ENCODE results near the gene ATF1. TPM values are rescaled to one million over a fixed set of nuclear protein-coding genes. Genes with fewer than 3 reads are reported as not detected.
"Not testable (repeated sequence)": the region's sequence is repeated elsewhere in the genome, so short reads cannot be mapped to it uniquely, and the experiment has no call there.

The ATF1 gene
- total RNA-seq, 2 experiments from 2014 or later: 50.1 to 50.5 TPM

DNA sequence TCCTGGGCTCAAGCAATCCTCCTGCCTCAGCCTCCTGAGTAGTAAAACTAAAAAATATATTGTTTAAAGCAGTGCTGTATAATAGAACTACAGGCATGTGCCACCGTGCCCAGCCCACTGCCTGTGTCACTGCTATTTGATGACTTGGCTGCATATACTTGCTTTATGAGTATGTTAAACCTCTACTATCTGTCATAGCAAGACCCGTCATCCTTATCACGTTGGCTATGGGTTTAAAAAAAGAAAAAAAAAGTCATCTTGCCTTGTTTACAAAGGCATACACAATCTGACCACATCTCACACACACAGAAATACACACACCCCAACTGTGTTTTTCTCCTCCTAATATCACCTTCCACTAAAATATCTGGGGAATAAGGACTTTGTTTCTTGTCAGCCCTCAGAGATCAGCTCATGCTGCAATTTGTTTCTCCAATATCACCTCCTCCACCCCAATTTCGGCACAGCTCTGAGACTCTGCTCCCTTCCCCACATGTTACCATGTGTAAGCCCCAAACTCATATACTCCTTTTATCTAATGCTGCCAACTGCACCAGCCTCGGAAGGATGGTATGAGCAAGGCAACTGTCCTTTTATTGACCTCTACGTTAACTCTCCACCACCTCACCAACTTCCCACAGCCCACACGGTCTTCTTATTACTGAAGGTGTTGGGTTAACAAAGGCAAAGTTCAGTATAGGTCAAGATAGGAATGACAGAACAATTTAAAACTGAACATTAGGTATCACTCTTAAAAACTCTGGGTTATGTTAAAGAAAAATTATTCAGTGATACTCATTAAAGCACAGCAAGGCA lies 78.0 kb downstream of the ATF1 start:
- Mint-ChIP-seq H3K4me3 (no peak overlapping the region), H3K9me3 (peaks cover 8% of the 10 kb centered on the region), H3K27me3 (peaks cover 22% of the 10 kb centered on the region), H3K36me3 (peaks cover 2% of the 10 kb centered on the region), H3K27ac (no peak overlapping the region), H3K4me1 (ENCODE audit: low read depth) (peaks cover 2% of the 10 kb centered on the region)
- intact Hi-C loops (cut with micrococcal nuclease): no loop called here
- POLR2A ChIA-PET: no interaction called here
- CTCF ChIA-PET: no interaction called here
- DNase-seq: no peak

DNA sequence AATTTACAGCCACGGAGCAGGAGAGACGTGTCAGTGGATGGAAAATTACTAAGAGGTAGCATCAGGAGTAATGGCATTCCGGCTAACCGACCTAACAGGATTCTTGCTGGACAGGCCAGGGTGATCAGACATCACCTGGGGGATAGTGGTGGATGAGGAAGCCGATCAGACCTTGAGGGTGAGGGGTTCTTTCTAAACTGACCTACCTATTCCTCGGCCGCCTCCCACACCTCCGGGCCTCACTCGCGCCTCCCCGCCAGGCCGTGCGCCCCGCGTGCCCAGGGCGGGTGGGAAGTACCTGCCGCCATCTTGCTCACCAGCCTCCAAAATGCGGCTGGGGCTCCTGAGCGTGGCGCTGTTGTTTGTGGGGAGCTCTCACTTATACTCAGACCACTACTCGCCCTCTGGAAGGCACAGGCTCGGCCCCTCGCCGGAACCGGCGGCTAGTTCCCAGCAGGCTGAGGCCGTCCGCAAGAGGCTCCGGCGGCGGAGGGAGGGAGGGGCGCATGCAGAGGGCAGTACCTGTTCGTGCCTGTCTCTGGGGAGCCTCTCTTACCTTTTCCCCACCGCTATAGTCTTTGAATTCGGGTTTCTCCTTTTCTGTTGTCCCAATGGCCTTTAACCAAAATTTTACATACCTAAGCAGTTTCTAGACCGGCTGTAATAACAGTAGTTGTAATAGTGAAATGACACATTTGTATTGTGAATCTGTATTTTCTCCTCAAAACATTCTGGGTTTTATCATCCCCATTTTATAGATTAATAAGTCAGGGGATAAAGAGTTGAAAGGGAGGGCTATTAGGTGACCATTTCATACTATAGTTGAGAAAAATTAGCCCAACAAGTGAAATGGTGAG lies 79.0 kb downstream of the ATF1 start, which contains the start of gene TMPRSS12:
TSS of gene TMPRSS12 (plus strand) at position 290 of the 857 bp plus-strand sequence. CDS start at position 329, 39 bp downstream.
- no peak within 1 kb of the TSS for H3K27ac Mint-ChIP-seq
- peaks cover 2% of the 10 kb centered on the region for H3K4me1 Mint-ChIP-seq (ENCODE audit: low read depth)

GRCh38 chr12:50845021-50845647 lies 81.2 kb downstream of the ATF1 start:
- H3K9me3 Mint-ChIP-seq: peaks cover 8% of the 10 kb centered on the region
- no peak overlapping the region for H3K27ac Mint-ChIP-seq
- no peak for DNase-seq
- intact Hi-C loops (cut with micrococcal nuclease): no loop called here
- no peak overlapping the region for H3K4me3 Mint-ChIP-seq
- CTCF ChIA-PET: no interaction called here
- POLR2A ChIA-PET: no interaction called here
- H3K36me3 Mint-ChIP-seq: peaks cover 2% of the 10 kb centered on the region
- peaks cover 2% of the 10 kb centered on the region for H3K4me1 Mint-ChIP-seq (ENCODE audit: low read depth)
- H3K27me3 Mint-ChIP-seq: peaks cover 28% of the 10 kb centered on the region

More for the DNA sequence above, 79.0 kb downstream of the ATF1 start, which contains the start of gene TMPRSS12:
- Mint-ChIP-seq H3K9me3 (peaks cover 8% of the 10 kb centered on the region), H3K4me3 (no peak within 1 kb of the TSS), H3K36me3 (peaks cover 2% of the 10 kb centered on the region), H3K27me3 (peaks cover 19% of the 10 kb centered on the region)
- DNase-seq: no peak
- POLR2A ChIA-PET: no interaction called here
- CTCF ChIA-PET: no interaction called here
- intact Hi-C loops (cut with micrococcal nuclease): no loop called here

- no peaks in the 10 kb centered on the region for H3K4me1 Mint-ChIP-seq (ENCODE audit: low read depth)
- H3K9me3 Mint-ChIP-seq: peaks cover 4% of the 10 kb centered on the region
- CTCF ChIA-PET: no interaction called here
Observed at GRCh38 chr12:50848963-50849362, 85.1 kb downstream of the ATF1 start.

GRCh38 chr12:50855218-50855617 lies 91.3 kb downstream of the ATF1 start:
- H3K9me3 Mint-ChIP-seq; intact Hi-C loops (cut with micrococcal nuclease); DNase-seq; POLR2A ChIA-PET; H3K27ac Mint-ChIP-seq; CTCF ChIA-PET; H3K4me3 Mint-ChIP-seq; H3K4me1 Mint-ChIP-seq (ENCODE audit: low read depth); H3K36me3 Mint-ChIP-seq: not testable (repeated sequence)
- peaks cover 17% of the 10 kb centered on the region for H3K27me3 Mint-ChIP-seq

More at GRCh38 chr12:50848963-50849362, 85.1 kb downstream of the ATF1 start:
- Mint-ChIP-seq H3K4me3 (no peak overlapping the region), H3K27ac (no peak overlapping the region), H3K36me3 (peaks cover 2% of the 10 kb centered on the region), H3K27me3 (peaks cover 34% of the 10 kb centered on the region)
- no peak for DNase-seq
- POLR2A ChIA-PET: no interaction called here
- intact Hi-C loops (cut with micrococcal nuclease): no loop called here

GRCh38 chr12:50855679-50856078 lies 91.8 kb downstream of the ATF1 start:
- H3K9me3 Mint-ChIP-seq; H3K27ac Mint-ChIP-seq; intact Hi-C loops (cut with micrococcal nuclease); H3K4me3 Mint-ChIP-seq; POLR2A ChIA-PET; H3K4me1 Mint-ChIP-seq (ENCODE audit: low read depth); CTCF ChIA-PET; H3K36me3 Mint-ChIP-seq; DNase-seq: not testable (repeated sequence)
- H3K27me3 Mint-ChIP-seq: peaks cover 12% of the 10 kb centered on the region

DNA sequence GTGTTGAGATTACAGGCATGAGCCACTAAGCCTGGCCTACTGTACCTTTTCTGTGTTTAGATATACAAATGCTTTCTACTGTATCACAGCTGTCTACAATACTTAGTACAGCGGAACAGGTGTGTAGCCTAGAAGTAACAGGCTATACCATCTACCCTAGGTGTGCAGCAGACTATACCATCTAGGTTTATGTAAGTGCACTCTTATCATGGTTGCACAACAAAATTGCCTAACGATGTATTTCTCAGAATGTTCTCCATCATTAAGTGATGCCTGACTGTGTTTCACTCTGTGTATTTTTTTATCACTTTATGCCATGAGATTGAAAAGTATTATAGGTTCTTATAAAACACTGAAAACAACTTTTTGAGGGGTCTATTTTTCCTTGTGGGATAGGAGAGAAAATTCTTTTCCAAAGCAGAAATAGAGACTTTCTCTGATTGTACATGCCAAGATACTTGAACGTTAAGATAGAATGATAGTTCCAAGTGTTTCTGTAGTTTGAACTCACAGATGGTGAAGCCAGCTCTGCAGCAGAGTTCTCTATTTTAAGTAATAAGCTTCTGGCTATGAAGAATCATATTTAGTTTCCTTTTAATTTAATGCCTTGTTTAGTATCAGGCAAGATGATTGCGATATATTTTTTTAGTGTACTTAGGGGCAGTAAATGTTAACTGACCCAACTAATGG lies 95.9 kb downstream of the ATF1 start:
- no peak overlapping the region for H3K4me3 Mint-ChIP-seq
- no peaks in the 10 kb centered on the region for H3K36me3 Mint-ChIP-seq
- no peaks in the 10 kb centered on the region for H3K27me3 Mint-ChIP-seq
- intact Hi-C loops (cut with micrococcal nuclease): no loop called here
- CTCF ChIA-PET: no interaction called here
- H3K9me3 Mint-ChIP-seq: no peaks in the 10 kb centered on the region
- no peak for DNase-seq
- POLR2A ChIA-PET: no interaction called here
- no peak overlapping the region for H3K27ac Mint-ChIP-seq
- H3K4me1 Mint-ChIP-seq (ENCODE audit: low read depth): no peaks in the 10 kb centered on the region

DNA sequence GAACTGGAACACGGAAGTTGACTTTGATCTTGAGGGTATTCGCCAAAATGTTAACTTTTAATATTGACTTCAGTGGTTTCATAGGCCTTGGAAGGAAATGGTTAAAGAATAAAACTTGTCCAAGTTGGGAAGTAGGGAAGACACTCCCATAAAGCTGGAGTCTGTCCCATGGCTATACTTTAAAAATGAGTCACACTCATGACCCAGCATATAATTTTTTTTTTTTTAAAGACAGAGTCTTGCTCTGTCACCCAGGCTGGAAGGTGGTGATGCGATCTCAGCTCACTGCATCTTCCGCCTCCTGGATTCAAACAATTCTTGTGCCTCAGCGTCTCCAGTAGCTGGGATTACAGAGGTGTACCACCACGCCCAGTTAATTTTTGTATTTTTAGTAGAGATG lies 98.4 kb downstream of the ATF1 start:
- ChIA-PET POLR2A (no interaction called here), CTCF (no interaction called here)
- H3K9me3 Mint-ChIP-seq: peaks cover 8% of the 10 kb centered on the region
- DNase-seq: no peak
- peaks cover 6% of the 10 kb centered on the region for H3K36me3 Mint-ChIP-seq
- peaks cover 3% of the 10 kb centered on the region for H3K27me3 Mint-ChIP-seq
- H3K27ac Mint-ChIP-seq: no peak overlapping the region
- H3K4me1 Mint-ChIP-seq (ENCODE audit: low read depth): no peaks in the 10 kb centered on the region
- no peak overlapping the region for H3K4me3 Mint-ChIP-seq
- intact Hi-C loops (cut with micrococcal nuclease): no loop called here

DNA sequence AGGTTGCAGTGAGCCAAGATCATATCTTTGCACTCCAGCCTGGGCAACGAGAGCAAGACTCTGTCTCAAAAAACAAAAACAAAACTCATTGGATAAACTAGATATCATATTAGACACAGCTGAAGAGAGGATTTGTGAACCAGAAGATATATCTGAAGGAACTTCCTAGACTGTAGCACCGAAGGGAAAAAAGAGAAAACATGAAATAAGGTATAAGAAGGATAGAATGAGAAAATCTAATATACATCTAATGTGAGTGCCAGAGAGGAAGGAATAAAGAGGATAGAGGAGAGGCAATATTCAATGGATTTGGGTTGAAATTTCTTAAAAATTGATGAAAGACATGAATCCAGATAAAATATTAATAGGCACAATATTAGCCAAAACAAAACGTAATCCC lies 101.4 kb downstream of the ATF1 start:
- no peak overlapping the region for H3K27ac Mint-ChIP-seq
- H3K27me3 Mint-ChIP-seq: peaks cover 3% of the 10 kb centered on the region
- ChIA-PET POLR2A (no interaction called here), CTCF (no interaction called here)
- peaks cover 5% of the 10 kb centered on the region for H3K4me1 Mint-ChIP-seq (ENCODE audit: low read depth)
- H3K4me3 Mint-ChIP-seq: no peak overlapping the region
- intact Hi-C loops (cut with micrococcal nuclease): no loop called here
- H3K36me3 Mint-ChIP-seq: peaks cover 6% of the 10 kb centered on the region
- no peak for DNase-seq
- peaks cover 8% of the 10 kb centered on the region for H3K9me3 Mint-ChIP-seq

DNA sequence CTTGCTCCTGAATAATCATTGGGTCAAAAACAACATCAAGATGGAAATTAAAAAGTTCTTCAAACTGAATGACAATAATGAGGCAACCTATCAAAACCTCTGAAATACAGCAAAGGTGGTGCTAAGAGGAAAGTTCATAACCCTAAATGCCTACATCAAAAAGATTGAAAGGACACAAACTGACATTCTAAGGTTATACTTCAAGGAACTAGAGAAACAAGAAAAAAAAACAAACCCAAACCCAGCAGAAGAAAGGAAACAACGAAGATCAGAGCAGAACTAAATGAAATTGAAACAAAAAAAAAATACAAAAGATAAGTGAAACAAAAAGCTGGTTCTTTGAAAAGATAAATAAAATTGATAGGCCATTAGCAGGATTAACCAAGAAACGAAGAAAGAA lies 105.0 kb downstream of the ATF1 start:
- CTCF ChIA-PET: interaction anchor here (0.7 kb wide), 1 partner anchor 272 kb away, joined by 3 read pairs; no protein-coding TSS in a partner anchor

More for the DNA sequence above, 105.0 kb downstream of the ATF1 start:
- H3K27me3 Mint-ChIP-seq; intact Hi-C loops (cut with micrococcal nuclease); H3K9me3 Mint-ChIP-seq; H3K4me1 Mint-ChIP-seq (ENCODE audit: low read depth); H3K4me3 Mint-ChIP-seq; H3K27ac Mint-ChIP-seq; H3K36me3 Mint-ChIP-seq; DNase-seq; POLR2A ChIA-PET: not testable (repeated sequence)
